Liver (tissue), 3 donors: ENCODE data around the gene WNT7B.

Source experiments
- CTCF ChIP-seq: fragments of 150-350 bp; IDR thresholded peaks from 2 replicates; pipeline ENCODE4 v1.5.1; 2017; ENCODE audit warnings: improper control_type of control experiment, low read depth, low read length; ENCODE audit not compliant: missing input control
- FOXA1 ChIP-seq: IDR thresholded peaks from 2 replicates; pipeline ENCODE4 v1.6.1; 2016; ENCODE audit warnings: antibody characterized with exemption
- GABPA ChIP-seq, 2 donors: IDR thresholded peaks in 1 of 2; conservative IDR thresholded peaks in 1 of 2; 2 replicates each; pipeline ENCODE4 v1.6.1; 2016; ENCODE audit warnings: antibody characterized with exemption in 2 of 2, mild to moderate bottlenecking in 1 of 2, moderate library complexity in 1 of 2
- JUND ChIP-seq, 2 donors: IDR thresholded peaks; 2 replicates each; pipeline ENCODE4 v1.6.1; 2016; ENCODE audit warnings: antibody characterized with exemption in 2 of 2
- MAX ChIP-seq: IDR thresholded peaks from 2 replicates; pipeline ENCODE4 v1.6.1; 2016; ENCODE audit warnings: antibody characterized with exemption
- RAD21 ChIP-seq, 2 donors: IDR thresholded peaks; 2 replicates each; pipeline ENCODE4 v1.6.1; 2016; ENCODE audit warnings: antibody characterized with exemption in 2 of 2, mild to moderate bottlenecking in 2 of 2
- REST ChIP-seq: IDR thresholded peaks from 2 replicates; pipeline ENCODE4 v1.6.1; 2016; ENCODE audit warnings: antibody characterized with exemption, mild to moderate bottlenecking
- SP1 ChIP-seq: IDR thresholded peaks from 2 replicates; pipeline ENCODE4 v1.6.1; 2018; ENCODE audit warnings: antibody characterized with exemption, mild to moderate bottlenecking
- TAF1 ChIP-seq: conservative IDR thresholded peaks from 2 replicates; pipeline ENCODE4 v1.6.1; 2016; ENCODE audit warnings: antibody characterized with exemption, mild to moderate bottlenecking
- YY1 ChIP-seq: IDR thresholded peaks from 2 replicates; pipeline ENCODE4 v1.6.1; 2016; ENCODE audit warnings: antibody characterized with exemption, mild to moderate bottlenecking
- ZBTB33 ChIP-seq: IDR thresholded peaks from 2 replicates; pipeline ENCODE4 v1.6.1; 2016; ENCODE audit warnings: antibody characterized with exemption
- donor health status: healthy.
- donor health status: healthy.

- peak; percentile 58 for TF ChIP-seq CTCF
- TF ChIP-seq SP1 = peak; percentile 40
- peak; percentile 78 to 92 for TF ChIP-seq JUND (IDR thresholded peaks at IDR 0.05)
- TF ChIP-seq MAX = no peak
- no peak for TF ChIP-seq REST
- TF ChIP-seq FOXA1 = no peak
- TF ChIP-seq TAF1 = peak; percentile 15
- peak; percentile 68 for TF ChIP-seq YY1
- TF ChIP-seq GABPA (IDR thresholded peaks at IDR 0.05 in 1 of 2, conservative IDR thresholded peaks at IDR 0.05 in 1 of 2) = no peak
- TF ChIP-seq ZBTB33 = no peak
- peak; percentile 70 to 78 for TF ChIP-seq RAD21 (IDR thresholded peaks at IDR 0.05)
Measured at GRCh38 chr22:46013460-46014416, 36.8 kb upstream of the WNT7B start.
